Panc1 (cell line): ENCODE data around the gene CDX1.

Source experiments
- CTCF ChIP-seq: fragments of 450-650 bp; IDR thresholded peaks from 2 replicates; pipeline ENCODE4 v1.5.1; 2017; ENCODE audit warnings: mild to moderate bottlenecking
- POLR2AphosphoS5 ChIP-seq: IDR thresholded peaks from 2 replicates; pipeline ENCODE4 v1.6.1; 2012; ENCODE audit warnings: mild to moderate bottlenecking, low read depth, low read length, moderate library complexity
- REST ChIP-seq, 2 experiments: IDR thresholded peaks; 2 replicates each; pipeline ENCODE4 v1.6.1; 2011 to 2012; ENCODE audit warnings: low read depth in 2 of 2, control low read depth in 1 of 2, low read length in 1 of 2, mild to moderate bottlenecking in 1 of 2, moderate library complexity in 1 of 2; ENCODE audit not compliant: insufficient read depth in 1 of 2
- TCF7L2 ChIP-seq: IDR thresholded peaks from 2 replicates; pipeline ENCODE4 v1.6.1; 2011; ENCODE audit warnings: mild to moderate bottlenecking, low read depth, low read length, inconsistent platforms

GRCh38 chr5:150153957-150154617, 12.5 kb upstream of the CDX1 start:
- no peak for TF ChIP-seq CTCF
- TF ChIP-seq POLR2AphosphoS5 = no peak
- TF ChIP-seq REST (IDR thresholded peaks at IDR 0.05; ENCODE audit: insufficient read depth in 1 of 2, low read depth in 2 of 2, low read length in 1 of 2) = no peak
- no peak for TF ChIP-seq TCF7L2
